Endothelial cell (in vitro differentiated cells): ENCODE data around the gene AGPAT3. TPM values are rescaled to one million over a fixed set of nuclear protein-coding genes. Genes with fewer than 3 reads are reported as not detected.

Source experiments
- DNase-seq: peaks from one replicate; pipeline ENCODE4 v3.0.0; 2021; ENCODE audit warnings: low spot score
- H3K27ac Mint-ChIP-seq: one replicate; pipeline ENCODE4 v1.8.0; 2021; ENCODE audit warnings: mixed read lengths, inconsistent platforms; ENCODE audit not compliant: unreplicated experiment
- H3K27me3 Mint-ChIP-seq: one replicate; pipeline ENCODE4 v1.8.0; 2021; ENCODE audit warnings: mild to moderate bottlenecking, moderate library complexity, mixed read lengths, inconsistent platforms; ENCODE audit not compliant: unreplicated experiment
- H3K36me3 Mint-ChIP-seq: one replicate; pipeline ENCODE4 v1.8.0; 2021; ENCODE audit warnings: mild to moderate bottlenecking, low read depth, mixed read lengths, inconsistent platforms; ENCODE audit not compliant: unreplicated experiment
- H3K4me1 Mint-ChIP-seq: one replicate; pipeline ENCODE4 v1.8.0; 2021; ENCODE audit warnings: mild to moderate bottlenecking, mixed read lengths, inconsistent platforms; ENCODE audit not compliant: unreplicated experiment
- H3K4me3 Mint-ChIP-seq: one replicate; pipeline ENCODE4 v1.8.0; 2021; ENCODE audit warnings: mild to moderate bottlenecking, mixed read lengths, inconsistent platforms; ENCODE audit not compliant: unreplicated experiment
- H3K9me3 Mint-ChIP-seq: one replicate; pipeline ENCODE4 v1.8.0; 2021; ENCODE audit warnings: mixed read lengths, inconsistent platforms; ENCODE audit not compliant: unreplicated experiment
- CTCF ChIP-seq: fragments of 200-600 bp; sonication (generic); IDR thresholded peaks from one replicate; pipeline ENCODE4 v1.5.0; 2021; ENCODE audit warnings: antibody characterized with exemption; ENCODE audit not compliant: unreplicated experiment
- total RNA-seq: library from RNA; stranded (reverse); fragmentation: NEBNext Ultra II Directional; extraction: Animal tissue kit (Norgen Biotek cat#: 25700); gene quantifications from one replicate; pipeline ENCODE4 v1.2.1, GENCODE V29; 2021; ENCODE audit not compliant: unreplicated experiment

The AGPAT3 gene
- total RNA-seq, 1 donor from 2014 or later: 22.6 TPM

GRCh38 chr21:43954042-43954441 lies 89.0 kb downstream of the AGPAT3 start:
- H3K36me3 Mint-ChIP-seq: peaks cover under 1% of the 10 kb centered on the region
- no peaks in the 10 kb centered on the region for H3K27me3 Mint-ChIP-seq
- no peaks in the 10 kb centered on the region for H3K9me3 Mint-ChIP-seq
- H3K4me3 Mint-ChIP-seq: no peak overlapping the region
- no peaks in the 10 kb centered on the region for H3K4me1 Mint-ChIP-seq
- H3K27ac Mint-ChIP-seq: no peak overlapping the region
- no peak for DNase-seq
- TF ChIP-seq CTCF: no peak

GRCh38 chr21:43954896-43955295 lies 89.9 kb downstream of the AGPAT3 start:
- DNase-seq: no peak
- no peak overlapping the region for H3K4me3 Mint-ChIP-seq
- H3K36me3 Mint-ChIP-seq: no peaks in the 10 kb centered on the region
- H3K9me3 Mint-ChIP-seq: no peaks in the 10 kb centered on the region
- H3K4me1 Mint-ChIP-seq: no peaks in the 10 kb centered on the region
- no peak for TF ChIP-seq CTCF
- no peak overlapping the region for H3K27ac Mint-ChIP-seq
- H3K27me3 Mint-ChIP-seq: no peaks in the 10 kb centered on the region

- Mint-ChIP-seq H3K27me3 (no peaks in the 10 kb centered on the region), H3K9me3 (no peaks in the 10 kb centered on the region), H3K27ac (no peak overlapping the region), H3K36me3 (no peaks in the 10 kb centered on the region), H3K4me1 (no peaks in the 10 kb centered on the region), H3K4me3 (no peak overlapping the region)
- no peak for TF ChIP-seq CTCF
- no peak for DNase-seq
Observed at GRCh38 chr21:43956019-43956669, 91.1 kb downstream of the AGPAT3 start.

GRCh38 chr21:43956670-43957035 lies 91.6 kb downstream of the AGPAT3 start:
- Mint-ChIP-seq H3K9me3 (no peaks in the 10 kb centered on the region), H3K27ac (no peak overlapping the region), H3K4me3 (no peak overlapping the region), H3K36me3 (no peaks in the 10 kb centered on the region), H3K27me3 (no peaks in the 10 kb centered on the region), H3K4me1 (no peaks in the 10 kb centered on the region)
- no peak for DNase-seq
- no peak for TF ChIP-seq CTCF

- no peak for TF ChIP-seq CTCF
- no peak for DNase-seq
- Mint-ChIP-seq H3K9me3 (no peaks in the 10 kb centered on the region), H3K27me3 (no peaks in the 10 kb centered on the region), H3K27ac (no peak overlapping the region), H3K36me3 (no peaks in the 10 kb centered on the region), H3K4me1 (no peaks in the 10 kb centered on the region), H3K4me3 (no peak overlapping the region)
Observed at GRCh38 chr21:43957128-43957571, 92.1 kb downstream of the AGPAT3 start.
